SH-SY5Y (cell line): ENCODE results near the gene ZNF552.

Experiments used
- GATA2 ChIP-seq: IDR thresholded peaks from 2 replicates; pipeline ENCODE4 v1.6.1; 2011; ENCODE audit warnings: mild to moderate bottlenecking, low read depth, low read length
- GATA3 ChIP-seq: IDR thresholded peaks from 2 replicates; pipeline ENCODE4 v1.6.1; 2011; ENCODE audit warnings: low read depth, mild to moderate bottlenecking, low read length, moderate library complexity

DNA sequence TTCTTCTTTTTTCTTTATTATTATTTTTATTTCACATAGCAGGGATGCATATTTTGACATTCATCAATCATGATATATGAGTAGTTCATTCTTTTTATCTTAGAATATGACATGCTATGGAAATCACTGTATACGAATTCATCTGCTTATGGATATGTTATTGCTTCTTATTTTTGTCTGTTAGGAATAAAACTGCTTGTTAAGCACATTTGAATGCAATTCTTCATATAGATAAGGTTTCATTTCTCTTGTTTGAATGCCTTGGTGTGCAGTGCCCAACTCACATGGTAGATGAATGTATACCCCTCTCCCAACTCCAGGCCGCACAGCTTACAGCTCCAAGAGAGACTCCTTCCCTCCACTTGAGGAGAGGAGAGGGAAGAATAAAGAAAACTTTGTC is 56.8 kb downstream of the ZNF552 start:
- no peak for TF ChIP-seq GATA2
- no peak for TF ChIP-seq GATA3
